Measurements from ENCODE around the gene PPP1R27.

- no peak for TF ChIP-seq POLR2A (IDR thresholded peaks at IDR 0.05; ENCODE audit: low read length)
- TF ChIP-seq GATA1 (IDR thresholded peaks at IDR 0.05; ENCODE audit: low read depth, low read length) = no peak
Measured at GRCh38 chr17:81801327-81801726, 33.5 kb downstream of the PPP1R27 start.
